ENCODE measurements around the gene CHORDC1.
"Not testable (repeated sequence)": the region's sequence is repeated elsewhere in the genome, so short reads cannot be mapped to it uniquely, and the experiment has no call there.

Gene CHORDC1

DNA sequence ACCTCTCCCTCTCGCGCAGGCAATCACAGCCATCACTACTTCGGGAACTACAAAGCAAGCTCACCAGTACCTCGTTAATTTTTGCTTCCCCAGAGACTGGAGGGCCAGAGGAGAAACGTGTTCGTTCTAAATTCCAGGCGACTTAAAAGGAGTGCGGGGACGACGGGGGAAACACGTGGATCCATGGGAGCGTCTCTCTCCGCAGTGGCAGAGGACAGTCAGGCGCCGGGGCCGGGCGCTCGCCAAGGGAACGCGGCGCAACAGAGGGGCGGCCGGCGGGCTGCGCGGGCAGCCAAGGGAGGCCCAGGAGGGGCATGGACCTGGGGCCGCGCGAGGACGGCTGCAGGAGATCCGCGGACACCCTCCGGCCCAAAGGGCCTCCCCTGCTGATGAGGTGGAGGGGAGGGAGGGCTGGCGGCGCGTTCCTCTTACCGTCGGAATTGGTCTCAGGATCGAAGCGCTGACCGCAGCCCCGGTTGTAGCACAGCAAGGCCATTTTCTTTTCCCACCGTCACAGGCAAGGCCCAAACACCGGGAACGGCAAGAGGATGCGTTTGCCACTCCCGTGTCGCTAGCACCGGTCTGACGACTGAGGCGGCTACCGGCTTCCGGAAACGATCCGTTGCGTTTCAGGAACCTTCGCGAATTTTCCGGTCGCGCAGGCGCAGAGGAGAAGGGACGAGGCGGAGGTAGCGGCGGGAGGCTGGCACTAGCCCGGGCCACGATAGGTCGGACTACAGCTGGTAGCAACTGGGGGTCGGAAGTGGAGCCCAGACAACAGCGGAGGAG, at the start of gene CHORDC1:
Gene CHORDC1 (minus strand): TSS at position 591 of the 789 bp plus-strand sequence. CDS start 95 bp downstream, at position 496.
- peak; percentile 83 for DNase-seq (ENCODE audit: low read depth)

- DNase-seq (ENCODE audit: low read depth) = no peak
Measured at GRCh38 chr11:90257158-90257525, 34.3 kb upstream of the CHORDC1 start.

- DNase-seq (ENCODE audit: low read depth) = no peak
Measured at GRCh38 chr11:90256404-90257157, 33.7 kb upstream of the CHORDC1 start.

DNA sequence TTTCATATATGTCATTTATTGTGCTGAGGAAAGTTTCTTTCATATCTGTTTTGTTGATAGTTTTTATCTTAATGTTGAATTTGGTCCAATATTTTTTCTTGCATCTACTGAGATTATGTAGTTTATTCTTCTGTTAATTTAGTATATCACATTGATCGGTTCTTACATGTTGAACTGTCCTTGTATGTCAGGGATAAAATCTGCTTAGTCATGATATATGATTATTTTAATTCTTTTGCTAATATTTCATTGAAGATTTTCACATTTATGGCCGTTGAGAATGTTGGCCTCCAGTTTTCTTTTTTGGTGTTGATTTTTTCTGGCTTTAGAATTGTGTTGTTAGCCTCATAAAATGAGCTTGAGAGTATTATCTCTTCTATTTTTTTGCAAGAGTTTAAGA, 31.2 kb upstream of the CHORDC1 start:
- no peak for DNase-seq (ENCODE audit: low read depth)

DNA sequence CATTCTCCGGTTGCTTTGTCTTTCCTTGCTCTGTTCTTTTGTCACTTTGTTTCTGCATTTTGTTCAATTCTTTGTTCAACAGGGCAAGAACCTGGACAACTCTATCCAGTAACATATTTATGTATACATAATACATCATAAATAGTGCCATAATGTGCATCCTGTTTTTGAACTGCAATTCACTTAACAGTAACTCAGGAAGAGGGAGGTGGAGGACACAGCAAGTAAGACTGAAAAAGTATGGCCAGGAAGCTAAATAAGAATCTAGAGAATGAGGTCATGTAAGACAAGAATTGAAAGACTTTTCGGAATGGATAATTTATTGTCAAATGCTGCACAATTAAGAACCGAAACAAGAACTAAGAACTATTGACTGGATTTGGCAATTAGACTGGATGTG, 29.2 kb upstream of the CHORDC1 start:
- no peak for DNase-seq (ENCODE audit: low read depth)

GRCh38 chr11:90251599-90251998, 28.8 kb upstream of the CHORDC1 start:
- DNase-seq (ENCODE audit: low read depth) = no peak

- DNase-seq (ENCODE audit: low read depth) = no peak
Measured at GRCh38 chr11:90250970-90251369, 28.1 kb upstream of the CHORDC1 start.

DNA sequence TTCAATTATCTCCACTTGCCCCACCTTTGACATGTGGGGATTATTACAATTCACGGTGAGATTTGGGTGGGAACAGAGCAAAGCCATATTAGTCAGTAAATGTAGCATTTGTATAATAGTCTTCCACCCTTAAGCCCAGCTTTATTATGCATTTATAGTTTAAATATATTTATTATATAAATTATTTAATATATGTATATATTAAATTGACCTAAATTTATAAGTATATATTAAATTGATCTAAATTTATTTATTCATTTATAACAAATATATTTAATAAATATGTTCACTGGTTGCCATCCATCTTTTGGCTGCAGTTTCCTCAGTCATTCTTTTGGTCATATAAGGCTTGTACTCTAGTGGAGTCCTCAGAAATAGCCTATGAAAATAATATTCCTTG, 23.6 kb upstream of the CHORDC1 start:
- no peak for DNase-seq (ENCODE audit: low read depth)

- no peak for DNase-seq (ENCODE audit: low read depth)
Measured at GRCh38 chr11:90243534-90243933, 20.7 kb upstream of the CHORDC1 start.

GRCh38 chr11:90242894-90243416, 20.1 kb upstream of the CHORDC1 start:
- no peak for DNase-seq (ENCODE audit: low read depth)

- DNase-seq (ENCODE audit: low read depth) = no peak
Measured at GRCh38 chr11:90241414-90241813, 18.6 kb upstream of the CHORDC1 start.

GRCh38 chr11:90239967-90240636, 17.3 kb upstream of the CHORDC1 start:
- DNase-seq (ENCODE audit: low read depth) = not testable (repeated sequence)

DNA sequence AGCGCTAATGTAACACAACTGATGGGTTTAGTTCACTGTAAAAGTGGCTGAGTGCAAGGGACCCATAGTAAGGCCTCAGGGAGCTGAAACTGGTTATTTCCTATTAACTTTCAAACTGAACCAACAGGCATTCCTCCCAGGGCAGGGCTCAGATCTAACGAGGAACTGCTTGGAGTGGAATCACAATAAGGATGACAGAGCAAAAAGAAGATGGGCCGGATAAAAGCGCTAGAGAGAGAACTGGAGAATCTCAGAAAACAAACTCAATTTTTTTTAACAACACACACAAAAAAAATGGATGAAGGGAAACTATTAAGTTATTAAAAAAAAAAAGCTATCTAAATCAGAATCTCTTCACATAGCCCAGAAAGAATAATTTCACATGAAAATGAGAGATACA, 14.2 kb upstream of the CHORDC1 start:
- DNase-seq (ENCODE audit: low read depth) = no peak

- no peak for DNase-seq (ENCODE audit: low read depth)
Measured at GRCh38 chr11:90235526-90235925, 12.7 kb upstream of the CHORDC1 start.

GRCh38 chr11:90234977-90235376, 12.1 kb upstream of the CHORDC1 start:
- DNase-seq (ENCODE audit: low read depth) = no peak

DNA sequence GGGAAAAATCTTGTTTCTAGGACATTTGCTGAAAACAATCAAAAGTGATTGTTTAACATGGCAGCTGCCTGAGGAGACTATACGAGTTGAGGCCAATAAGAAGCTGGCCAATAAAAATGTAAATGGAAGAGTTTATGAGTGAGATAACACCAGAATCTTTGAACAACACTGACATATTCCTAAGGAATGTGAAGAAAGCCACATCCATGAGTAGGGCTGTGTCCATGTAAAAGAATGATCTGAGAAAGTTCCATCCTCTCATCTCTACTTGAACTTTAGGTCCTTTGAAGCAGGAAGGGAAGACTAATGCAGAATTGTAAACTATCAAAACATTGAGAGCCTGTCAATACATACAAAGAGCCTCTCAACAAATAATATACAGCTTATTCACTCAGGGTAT, 6.9 kb upstream of the CHORDC1 start:
- DNase-seq (ENCODE audit: low read depth) = no peak

- no peak for DNase-seq (ENCODE audit: low read depth)
Measured at GRCh38 chr11:90228056-90228455, 5.2 kb upstream of the CHORDC1 start.

GRCh38 chr11:90223248-90223585, 368 bp upstream of the CHORDC1 start:
- no peak for DNase-seq (ENCODE audit: low read depth)

GRCh38 chr11:90221803-90222458, 918 bp downstream of the CHORDC1 start:
- DNase-seq (ENCODE audit: low read depth) = no peak

DNA sequence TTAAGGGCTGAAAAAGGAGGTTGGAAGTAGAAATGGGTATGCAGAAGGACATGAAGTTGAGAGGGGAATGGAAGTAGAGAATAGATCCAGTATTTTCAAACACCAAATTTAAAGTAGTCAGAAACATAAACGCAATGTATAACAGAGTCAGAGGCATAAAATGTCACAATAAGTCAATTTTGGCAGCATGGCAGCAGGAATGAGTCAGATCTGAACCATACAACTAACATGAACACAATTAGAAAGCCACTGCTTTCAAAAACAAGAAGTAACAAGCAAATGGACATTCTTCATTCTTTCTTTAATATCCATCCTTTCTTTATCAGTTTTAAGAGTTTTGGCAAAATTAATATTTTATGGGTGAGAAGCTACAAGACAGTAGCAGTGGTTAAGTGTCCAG, 2.5 kb downstream of the CHORDC1 start:
- no peak for DNase-seq (ENCODE audit: low read depth)

- DNase-seq (ENCODE audit: low read depth) = no peak
Measured at GRCh38 chr11:90219438-90219837, 3.4 kb downstream of the CHORDC1 start.

DNA sequence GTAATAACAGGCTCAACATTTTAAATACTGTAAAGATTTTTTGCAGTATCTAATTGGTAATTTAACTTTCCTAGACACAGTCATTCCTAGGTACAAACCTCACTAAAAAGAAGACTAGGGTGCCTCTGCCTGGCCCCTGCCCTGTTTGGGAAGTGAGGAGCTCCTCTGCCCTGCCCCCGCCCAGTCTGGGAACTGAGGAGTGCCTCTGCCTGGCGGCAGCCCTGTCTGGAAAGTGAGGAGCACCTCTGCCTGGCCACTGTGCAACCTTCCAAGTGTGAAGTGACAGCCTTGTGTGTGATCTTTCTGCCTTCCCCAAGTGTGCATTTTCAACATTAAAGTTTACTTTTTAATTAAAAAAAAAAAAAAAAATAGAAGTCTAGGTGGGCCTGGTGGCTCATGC, 4.2 kb downstream of the CHORDC1 start:
- no peak for DNase-seq (ENCODE audit: low read depth)

Data from T-helper 22 cell (primary cell).